GM18508 (cell line): ENCODE results near the gene PCP4.

Experiments
- ATAC-seq: cut with Tn5 transposase; IDR thresholded peaks from one replicate; pipeline ENCODE4 v1.9.1; 2021; ENCODE audit warnings: moderate number of reproducible peaks; ENCODE audit not compliant: insufficient read depth, unreplicated experiment

Gene PCP4

DNA sequence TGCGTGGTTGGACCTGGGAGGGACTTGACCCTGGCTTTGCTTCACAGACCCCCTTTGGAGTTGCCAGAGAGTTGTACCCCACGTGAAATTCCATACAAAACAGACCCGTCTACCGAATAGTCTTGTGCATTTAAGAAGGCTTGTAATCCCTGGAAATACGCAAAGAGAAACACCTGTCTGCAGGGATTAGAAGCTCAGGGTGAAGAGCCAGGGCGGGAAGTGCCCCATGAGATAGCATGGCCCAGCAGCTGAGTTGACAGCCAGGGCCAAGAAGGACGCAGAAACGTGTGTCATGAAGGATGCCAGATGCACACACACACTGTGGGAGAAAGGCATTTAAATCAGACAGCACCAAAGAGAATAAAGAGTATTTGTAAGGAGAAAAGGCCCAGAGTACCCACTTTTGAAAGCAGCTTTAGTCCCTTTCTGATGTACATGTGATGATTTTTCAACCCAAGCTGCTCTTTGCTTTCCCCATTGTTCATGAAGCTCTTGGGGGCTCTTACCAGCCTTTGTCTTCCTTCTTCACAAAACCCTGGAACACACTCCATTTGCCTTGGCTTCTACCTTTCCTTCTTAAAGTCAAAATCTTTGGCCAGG lies 46.6 kb downstream of the PCP4 start:
- ATAC-seq, result no peak

DNA sequence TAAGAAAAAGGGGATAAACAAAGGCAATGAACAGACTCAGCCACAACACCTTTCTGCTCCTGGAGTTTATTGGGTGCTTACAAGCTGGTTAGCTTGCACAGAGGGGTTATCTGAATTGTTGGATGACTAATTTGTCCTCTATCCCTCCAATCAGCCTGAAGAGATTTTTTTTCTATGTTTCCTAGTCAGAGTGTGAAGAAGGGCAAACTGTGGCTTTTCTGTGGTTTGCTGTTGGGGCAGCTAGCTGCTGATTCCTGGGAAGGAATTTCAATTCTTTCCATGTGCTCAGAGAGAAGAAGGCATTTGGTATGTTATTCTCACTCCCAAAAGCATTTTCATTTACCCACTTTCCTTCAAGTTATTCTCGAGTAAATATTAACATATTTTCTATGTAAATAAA lies 48.6 kb downstream of the PCP4 start:
- no peak for ATAC-seq

DNA sequence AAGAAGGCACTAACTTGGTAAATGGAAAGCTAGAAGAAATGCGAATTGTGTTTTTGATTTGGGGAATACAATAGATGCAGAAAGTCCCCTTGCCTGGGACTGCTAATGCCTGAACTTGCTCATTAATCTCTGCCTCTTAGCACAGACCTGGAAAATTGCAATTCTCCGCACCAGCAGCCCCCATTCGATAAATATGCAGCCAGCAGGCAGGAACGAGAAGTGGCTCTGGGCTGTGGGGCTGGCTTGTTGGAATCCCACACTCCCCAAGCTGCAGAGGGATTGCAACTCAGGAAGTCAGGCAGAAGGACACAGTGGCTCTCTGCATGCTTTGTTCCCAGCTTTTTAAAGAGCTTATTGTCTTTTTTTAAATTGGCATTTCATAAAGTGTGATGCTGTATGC lies 51.3 kb downstream of the PCP4 start:
- no peak for ATAC-seq

DNA sequence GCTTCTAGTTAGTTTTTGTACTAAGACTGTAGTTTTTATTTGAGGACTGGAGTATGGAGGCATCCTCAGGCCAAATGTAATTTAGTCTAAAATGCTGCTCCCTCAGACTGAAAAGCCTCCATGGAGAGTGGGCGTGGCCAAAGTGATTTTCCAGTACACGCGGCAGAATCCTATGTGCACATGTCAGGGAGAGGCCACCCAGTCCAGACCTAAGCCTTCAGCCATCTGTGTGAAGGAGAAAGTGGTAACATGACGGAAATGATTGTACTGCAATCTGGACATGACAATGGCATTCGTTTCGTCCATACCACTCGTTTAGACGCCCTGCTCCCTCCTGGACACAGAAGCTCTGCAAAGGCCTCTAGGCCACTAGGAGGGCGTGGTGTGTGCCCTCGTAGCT lies 56.2 kb downstream of the PCP4 start:
- no peak for ATAC-seq

DNA sequence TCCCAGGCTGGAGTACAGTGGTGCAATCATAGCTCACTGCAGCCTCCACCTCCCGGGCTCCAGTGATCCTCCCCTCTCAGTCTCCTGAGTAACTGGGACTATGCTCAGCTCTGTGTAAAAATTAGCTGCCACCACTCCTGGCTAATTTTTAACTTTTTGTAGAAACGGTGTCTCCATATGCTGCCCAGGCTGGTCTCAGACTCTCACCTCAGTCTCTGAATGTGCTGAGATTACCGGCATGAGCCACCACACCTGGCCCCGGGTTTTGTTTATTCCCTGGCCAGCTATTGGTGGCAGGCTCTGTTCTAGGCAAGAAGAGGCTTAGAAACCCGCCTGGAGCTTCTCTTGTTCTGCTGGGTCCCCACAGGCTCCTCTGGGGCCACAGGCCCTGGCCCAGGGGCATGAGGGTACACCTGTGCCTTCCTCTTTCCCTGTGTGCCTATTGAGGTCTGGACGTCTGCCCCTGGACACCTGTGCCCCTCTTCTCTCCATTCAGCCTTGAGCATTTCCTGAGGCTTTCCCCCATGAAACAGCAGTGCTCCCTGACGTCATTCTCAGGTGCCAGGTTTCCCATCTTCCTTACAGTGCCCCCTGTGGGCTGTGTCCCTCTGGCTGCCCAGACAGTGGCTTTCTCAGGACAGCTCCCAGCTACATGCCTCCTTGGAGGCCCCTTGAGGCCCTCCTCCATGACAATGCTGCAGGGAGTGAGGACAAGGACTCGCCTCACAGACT lies 57.5 kb downstream of the PCP4 start:
- no peak for ATAC-seq

DNA sequence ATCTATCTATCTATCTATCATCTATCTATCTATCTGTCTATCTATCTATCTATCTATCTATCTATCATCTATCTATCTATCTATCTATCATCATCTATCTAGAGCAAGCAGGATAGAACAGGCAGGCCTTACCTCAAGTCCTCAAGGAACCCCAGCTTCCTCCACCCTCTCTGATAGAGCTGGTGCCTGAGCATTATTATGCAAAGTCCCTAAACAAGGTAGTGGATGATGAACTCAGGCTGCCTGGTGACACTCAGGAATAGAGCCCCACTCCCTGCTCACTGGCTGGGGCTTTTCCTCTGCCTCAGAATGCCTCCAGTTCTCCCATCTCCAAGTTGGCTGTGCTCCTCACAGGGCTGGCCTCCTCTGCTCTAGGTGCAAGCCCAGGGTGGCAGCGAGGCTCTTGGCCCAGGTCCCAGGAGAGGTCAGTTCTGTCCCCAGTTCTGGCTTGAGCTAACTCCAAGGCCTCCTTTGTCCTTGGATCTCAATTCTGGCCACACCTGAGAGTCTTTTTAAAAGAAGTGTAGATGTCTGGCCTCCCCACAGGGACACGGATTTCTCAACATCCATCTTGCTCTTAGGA lies 60.2 kb downstream of the PCP4 start:
- ATAC-seq, result no peak

DNA sequence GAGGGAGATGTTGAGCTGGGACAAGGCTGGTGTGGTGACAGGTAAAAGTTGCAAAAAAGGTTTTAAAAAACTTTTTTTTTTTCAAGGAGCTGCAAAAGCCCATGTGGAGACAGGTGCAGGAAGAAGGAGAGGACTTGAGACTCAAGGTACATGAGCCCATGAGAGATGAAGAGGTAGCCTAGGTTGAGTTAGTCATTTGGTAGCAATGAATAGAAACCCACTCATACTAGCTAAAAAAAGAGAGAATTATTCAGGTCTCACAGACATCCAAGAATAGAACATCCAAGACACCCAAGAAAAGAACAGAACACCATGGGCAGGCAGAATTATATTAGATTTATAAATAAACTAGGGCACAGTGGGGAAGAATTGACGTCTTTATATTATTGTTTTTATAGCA lies 65.1 kb downstream of the PCP4 start:
- ATAC-seq, result no peak

DNA sequence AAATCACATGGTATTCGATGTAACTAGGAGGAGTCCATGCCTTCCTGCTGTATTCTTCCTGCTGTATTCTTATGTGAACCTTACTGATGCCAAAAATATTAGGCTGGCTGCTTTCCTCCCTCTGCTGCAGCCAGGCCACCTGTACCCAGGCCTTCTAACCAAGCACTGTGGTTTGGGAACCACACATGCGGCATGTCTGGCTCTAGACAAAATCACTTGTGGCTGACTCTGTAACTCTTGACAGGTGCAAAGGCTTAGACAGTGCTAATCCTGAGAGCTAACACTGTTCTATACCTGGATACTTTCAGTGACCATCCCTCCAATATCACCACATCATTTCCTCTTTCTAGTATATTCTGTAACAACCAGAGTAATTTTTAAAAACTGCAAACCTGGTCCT lies 67.7 kb downstream of the PCP4 start:
- no peak for ATAC-seq

DNA sequence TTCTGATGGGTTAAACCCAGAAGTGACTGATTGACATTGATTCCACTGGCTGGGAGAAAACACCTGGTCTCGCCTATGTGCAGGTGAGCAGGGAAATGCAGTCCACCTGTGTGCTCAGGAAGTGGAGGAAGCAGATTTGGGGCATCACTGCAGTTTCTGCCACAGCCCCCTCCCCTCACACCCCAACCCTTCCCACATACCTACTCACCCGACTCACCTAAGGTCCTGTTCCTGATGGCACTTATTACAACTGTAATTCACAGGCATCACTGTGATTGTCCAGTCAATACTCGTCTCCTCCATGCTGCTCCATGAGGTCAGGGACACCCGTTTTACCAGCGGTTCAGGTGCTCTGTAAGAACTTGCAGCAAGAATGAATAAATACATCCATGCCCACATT lies 68.5 kb downstream of the PCP4 start:
- no peak for ATAC-seq

DNA sequence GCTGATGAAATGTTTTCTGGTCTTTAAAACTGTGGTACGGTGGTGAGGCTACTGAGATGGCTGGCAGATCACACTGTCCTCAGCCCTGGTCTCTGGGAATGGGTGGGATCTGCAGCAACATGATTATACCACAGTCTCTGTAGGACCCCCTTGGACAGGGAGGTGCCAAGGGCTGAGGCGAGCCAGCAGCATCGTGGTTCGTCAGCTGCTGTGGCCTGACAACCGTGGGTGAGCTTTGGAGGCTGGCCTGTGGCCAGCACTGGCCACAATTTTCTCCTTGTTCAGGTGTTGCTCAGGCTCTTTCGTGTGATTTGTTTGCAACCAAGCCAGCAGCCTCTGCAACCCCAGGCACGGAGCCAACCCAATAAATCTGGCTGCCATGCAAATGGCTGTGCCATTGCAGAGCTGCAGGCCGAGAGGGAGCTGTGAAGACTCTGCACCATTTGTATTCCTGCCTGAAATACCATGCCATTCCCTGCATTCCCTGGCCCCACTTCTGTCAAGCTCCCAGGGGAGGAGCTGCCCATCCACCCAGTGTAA lies 70.9 kb downstream of the PCP4 start:
- ATAC-seq, result no peak

DNA sequence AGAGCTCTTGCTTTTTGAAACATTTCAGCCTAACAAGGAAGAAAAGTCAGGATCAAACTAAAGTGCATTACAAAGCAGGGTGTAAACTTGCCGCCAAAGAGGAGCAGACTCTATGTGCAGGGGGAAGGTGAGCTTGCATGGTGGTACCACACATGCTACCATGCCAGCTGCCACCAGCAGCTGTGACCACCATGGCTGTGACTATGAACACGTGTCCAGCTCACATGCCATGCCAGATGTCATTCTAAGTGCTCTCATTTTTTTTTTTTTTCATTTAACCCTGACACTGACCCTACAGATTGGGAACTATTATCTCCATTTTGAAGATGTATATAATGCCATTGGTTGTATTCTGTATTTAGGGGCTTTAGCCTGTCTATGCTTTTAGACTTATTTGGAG lies 79.0 kb downstream of the PCP4 start:
- ATAC-seq, result no peak

DNA sequence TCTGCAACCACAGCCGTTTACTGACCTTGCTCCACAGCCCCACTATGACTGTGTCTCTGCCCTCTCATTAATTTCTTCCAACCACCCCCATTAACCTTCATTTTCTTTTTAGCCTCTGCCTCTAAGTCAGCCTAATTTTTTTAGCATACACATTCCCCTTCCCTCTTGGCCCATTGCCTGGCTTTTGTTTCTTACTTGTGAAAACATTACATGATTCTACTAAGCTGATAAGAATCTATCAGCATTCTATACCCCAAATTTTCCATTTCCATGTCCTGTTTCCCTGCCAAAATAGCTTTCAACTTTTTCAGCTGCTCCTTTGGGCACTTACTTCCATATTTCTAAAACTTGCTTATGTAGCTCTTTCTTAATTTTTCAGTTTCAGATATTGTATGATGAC lies 79.8 kb downstream of the PCP4 start:
- no peak for ATAC-seq

DNA sequence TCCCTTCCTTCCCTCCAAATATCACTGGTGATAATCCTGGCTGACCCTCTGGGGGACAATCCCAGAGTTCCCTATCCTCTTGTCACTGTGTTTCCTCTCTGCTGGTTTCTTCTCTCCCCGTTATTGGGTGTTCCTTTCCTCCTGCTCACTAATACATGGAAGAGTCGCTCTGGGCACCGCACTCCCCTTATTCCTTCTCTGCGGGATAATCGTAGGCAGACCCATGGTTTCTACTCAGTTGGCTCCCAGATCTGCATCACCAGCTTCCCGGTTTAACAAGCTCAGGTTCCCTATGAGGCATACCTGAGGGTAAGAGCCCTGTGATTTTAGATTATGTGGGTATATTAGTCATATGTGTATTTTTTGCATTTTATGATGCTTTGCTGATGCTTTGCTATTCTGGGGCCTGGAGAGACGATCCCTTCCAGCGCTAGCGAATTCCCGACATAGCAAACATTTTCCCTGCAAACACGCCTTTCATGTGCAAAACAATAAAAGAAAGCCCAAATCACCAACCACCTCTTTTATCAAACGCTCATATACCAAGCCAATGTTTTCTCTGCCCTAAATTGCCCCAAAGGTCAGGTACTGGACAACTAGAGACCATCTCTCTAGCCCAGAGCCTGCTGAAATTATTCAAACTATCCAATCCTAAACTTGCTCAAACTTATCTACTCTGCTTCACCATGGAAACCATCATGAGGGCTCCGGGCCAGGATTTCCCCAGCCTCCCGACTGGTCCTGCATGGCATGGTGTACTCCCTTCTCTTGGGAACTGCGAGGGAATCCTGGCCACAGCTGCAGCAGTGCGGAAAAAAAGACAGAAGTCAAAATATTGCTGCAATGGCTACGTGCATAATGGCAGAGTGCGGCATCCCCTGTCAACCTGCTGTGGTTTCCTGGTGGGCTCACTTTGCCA lies 84.2 kb downstream of the PCP4 start:
- ATAC-seq, result no peak

DNA sequence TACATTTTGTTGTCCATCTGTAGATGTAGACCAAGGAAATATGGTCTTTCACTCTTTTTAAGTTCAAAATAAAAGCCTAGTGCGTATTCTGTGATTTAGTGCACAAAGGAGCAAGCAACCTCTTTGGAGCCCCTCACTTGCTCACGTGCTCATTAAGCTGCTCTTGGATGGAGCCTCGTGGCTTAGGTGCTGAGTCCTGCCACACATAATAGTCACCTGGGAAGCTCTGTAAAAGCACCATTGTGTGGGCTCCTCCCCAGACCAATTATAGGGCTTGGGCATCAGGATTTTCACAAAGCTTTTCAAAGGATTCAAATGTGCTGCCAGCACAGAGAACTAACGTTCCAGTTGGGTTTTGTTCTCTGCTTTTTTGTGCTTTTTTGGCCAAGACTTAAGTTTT lies 85.0 kb downstream of the PCP4 start:
- no peak for ATAC-seq

DNA sequence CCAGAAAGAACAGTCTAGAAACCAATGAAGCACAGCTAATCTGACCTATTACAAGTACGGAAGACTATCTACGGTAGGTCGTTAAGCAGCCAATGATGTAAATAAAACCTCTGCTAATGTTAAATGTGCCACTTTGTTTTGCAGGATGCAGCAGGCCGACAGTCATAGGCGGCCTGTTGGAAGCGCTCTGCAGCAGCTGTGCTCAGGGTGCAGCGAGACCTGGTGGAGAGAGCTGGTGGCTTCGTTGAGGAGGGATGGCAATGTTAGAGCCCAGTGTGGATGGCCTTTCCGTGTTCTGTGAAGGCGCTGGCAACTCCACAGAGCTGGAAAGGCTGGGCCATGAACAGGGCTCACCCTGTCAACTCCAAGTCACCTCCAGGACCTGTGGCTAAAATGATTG lies 87.3 kb downstream of the PCP4 start:
- no peak for ATAC-seq

DNA sequence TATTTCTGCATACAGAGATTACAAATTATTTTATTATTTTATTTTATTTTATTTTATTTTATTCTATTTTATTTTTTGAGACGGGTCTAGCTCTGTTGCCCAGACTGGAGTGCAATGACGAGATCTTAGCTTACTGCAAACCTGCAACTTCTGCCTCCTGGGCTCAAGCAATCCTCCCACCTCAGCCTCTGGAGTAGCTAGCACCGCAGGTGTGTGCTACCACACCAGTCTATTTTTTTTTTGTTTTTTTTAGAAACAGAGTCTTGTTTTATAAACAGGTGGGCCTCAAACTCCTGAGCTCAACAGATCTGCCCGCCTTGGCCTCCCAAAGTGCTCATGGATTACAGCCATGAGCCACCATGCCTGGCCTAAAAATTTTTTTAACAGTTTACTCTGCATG lies 88.1 kb downstream of the PCP4 start:
- ATAC-seq, result no peak

DNA sequence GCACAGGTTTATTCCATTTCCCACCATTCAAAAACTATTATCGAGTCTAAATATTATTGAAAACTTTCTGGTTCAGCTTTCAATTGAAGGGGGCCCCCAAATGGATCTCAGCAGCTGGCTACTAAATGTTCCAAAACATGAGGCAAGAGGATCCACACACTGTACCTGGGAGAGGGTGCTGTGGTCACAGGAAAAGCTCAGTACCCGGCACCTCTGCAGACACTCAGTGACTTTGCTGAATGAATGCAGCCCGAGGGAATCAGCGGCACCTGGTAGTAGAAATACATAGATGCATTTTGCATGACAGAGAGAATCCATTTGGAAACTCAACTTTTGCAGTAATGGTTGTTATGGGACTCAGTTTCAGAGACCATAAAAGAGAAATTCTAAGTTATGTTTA lies 89.3 kb downstream of the PCP4 start:
- ATAC-seq, result no peak

DNA sequence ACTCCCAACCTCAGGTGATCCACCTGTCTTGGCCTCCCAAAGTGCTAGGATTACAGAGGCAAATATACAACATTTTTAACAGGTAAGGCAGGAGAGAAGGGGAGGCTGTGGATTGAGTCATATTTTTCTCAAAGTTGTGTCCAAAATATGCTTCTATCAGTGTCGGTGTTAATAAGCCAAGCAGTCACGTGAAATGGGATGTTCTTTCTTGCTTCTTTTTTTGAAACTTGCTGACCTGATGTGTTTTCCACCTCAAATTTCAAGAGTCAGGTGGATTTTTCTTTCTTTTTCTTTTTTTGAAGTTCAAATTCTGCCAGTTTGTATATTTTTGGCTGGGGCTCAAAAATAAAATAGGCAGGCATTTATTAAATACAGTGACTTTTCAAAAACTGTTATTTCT lies 91.5 kb downstream of the PCP4 start:
- ATAC-seq, result no peak

DNA sequence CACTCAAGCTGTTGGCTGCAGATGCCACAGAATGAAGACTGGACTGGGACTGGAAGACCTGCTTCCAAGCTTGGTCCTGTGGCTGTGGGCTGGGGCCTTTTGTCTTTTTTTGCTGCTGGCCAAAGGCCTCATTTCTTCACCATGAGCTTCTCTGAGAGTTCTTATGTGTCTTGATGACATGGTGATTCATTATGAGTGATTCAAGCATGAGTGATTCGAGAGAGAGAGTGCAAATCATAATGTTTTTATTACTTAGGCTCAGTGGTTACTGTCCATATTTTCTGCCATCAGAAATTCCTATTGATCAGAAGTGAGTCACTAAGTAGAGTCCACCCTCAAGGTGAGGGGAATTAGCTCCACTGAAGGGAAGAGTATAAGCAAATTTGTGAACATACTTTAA lies 94.0 kb downstream of the PCP4 start:
- no peak for ATAC-seq

DNA sequence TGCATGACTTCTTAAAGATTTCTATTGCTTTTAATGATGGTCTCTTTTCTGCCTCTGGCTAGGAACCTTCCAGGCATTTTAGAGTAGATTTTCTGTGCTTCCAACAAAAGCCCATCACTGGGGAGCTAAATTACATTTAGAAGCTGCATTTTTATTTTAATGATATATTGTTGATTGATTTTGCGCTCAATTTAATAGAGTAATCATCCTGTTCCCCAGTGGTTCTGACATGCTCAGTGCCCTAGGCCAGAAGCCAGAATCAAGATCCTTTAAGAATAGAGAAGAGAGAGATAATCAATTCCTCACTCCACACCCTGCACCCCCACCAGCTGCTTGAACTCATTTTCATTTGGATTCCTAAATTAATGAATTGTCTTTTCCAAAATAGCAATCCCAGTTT lies 97.8 kb downstream of the PCP4 start:
- ATAC-seq, result no peak

DNA sequence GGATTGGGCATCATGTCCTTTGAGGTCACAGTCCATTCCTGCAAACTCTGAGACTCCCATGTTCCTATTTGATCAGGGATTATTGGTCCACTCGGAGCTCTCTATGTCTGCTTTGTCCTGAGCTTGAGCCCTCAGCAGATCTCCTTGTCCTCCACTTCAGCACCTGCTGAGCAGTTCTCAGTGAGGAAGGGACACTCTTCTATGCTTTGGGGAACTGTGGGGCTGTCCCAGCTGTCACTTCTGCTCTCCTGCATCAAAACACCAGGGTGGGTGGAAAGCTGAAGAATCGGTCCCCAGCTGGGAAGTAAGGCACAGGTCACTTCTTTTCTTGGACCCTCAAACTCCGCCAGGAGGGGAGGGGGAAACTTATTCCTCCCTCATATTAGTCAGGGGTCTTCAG lies 99.5 kb downstream of the PCP4 start:
- no peak for ATAC-seq
